Measurements from ENCODE around the gene PAQR4.
"Not testable (repeated sequence)": the region's sequence is repeated elsewhere in the genome, so short reads cannot be mapped to it uniquely, and the experiment has no call there.

The PAQR4 gene

GRCh38 chr16:2934450-2934849 is 34.7 kb upstream of the PAQR4 start:
- no peak for DNase-seq (ENCODE audit: low read depth)

GRCh38 chr16:2936436-2937011 is 32.6 kb upstream of the PAQR4 start:
- no peak for DNase-seq (ENCODE audit: low read depth)
- no peak overlapping the region for H3K4me3 ChIP-seq (ENCODE audit: low read depth, low read length)
- no peak for TF ChIP-seq CTCF (conservative IDR thresholded peaks at IDR 0.05; ENCODE audit: low read depth, low read length)

More at GRCh38 chr16:2934450-2934849, 34.7 kb upstream of the PAQR4 start:
- H3K4me3 ChIP-seq (ENCODE audit: low read depth, low read length), result no peak overlapping the region
- no peak for TF ChIP-seq CTCF (conservative IDR thresholded peaks at IDR 0.05; ENCODE audit: low read depth, low read length)

GRCh38 chr16:2937170-2937569 is 32.0 kb upstream of the PAQR4 start:
- DNase-seq (ENCODE audit: low read depth), result no peak
- TF ChIP-seq CTCF (conservative IDR thresholded peaks at IDR 0.05; ENCODE audit: low read depth, low read length), result no peak
- no peak overlapping the region for H3K4me3 ChIP-seq (ENCODE audit: low read depth, low read length)

GRCh38 chr16:2938206-2938605 is 30.9 kb upstream of the PAQR4 start:
- no peak for DNase-seq (ENCODE audit: low read depth)
- H3K4me3 ChIP-seq (ENCODE audit: low read depth, low read length), result no peak overlapping the region
- no peak for TF ChIP-seq CTCF (conservative IDR thresholded peaks at IDR 0.05; ENCODE audit: low read depth, low read length)

GRCh38 chr16:2939968-2940367 is 29.2 kb upstream of the PAQR4 start:
- no peak for TF ChIP-seq CTCF (conservative IDR thresholded peaks at IDR 0.05; ENCODE audit: low read depth, low read length)
- H3K4me3 ChIP-seq (ENCODE audit: low read depth, low read length), result no peak overlapping the region
- no peak for DNase-seq (ENCODE audit: low read depth)

GRCh38 chr16:2942045-2942444 is 27.1 kb upstream of the PAQR4 start:
- no peak for DNase-seq (ENCODE audit: low read depth)
- no peak overlapping the region for H3K4me3 ChIP-seq (ENCODE audit: low read depth, low read length)
- TF ChIP-seq CTCF (conservative IDR thresholded peaks at IDR 0.05; ENCODE audit: low read depth, low read length), result no peak

GRCh38 chr16:2943716-2944115 is 25.4 kb upstream of the PAQR4 start:
- not testable (repeated sequence) for H3K4me3 ChIP-seq (ENCODE audit: low read depth, low read length); DNase-seq (ENCODE audit: low read depth)
